ENCODE data around the gene PAQR7.

PAQR7 gene

GRCh38 chr1:25871086-25871703 is 4.3 kb downstream of the PAQR7 start:
- Histone ChIP-seq H3K4me3 (ENCODE audit: low read depth in 1 of 2, low read length in 2 of 2) (no peak overlapping the region), H3K9me3 (ENCODE audit: low read length) (no peaks in the 10 kb centered on the region), H3K9ac (ENCODE audit: low read length) (no peak overlapping the region), H3K27me3 (ENCODE audit: control insufficient read depth in 1 of 2, insufficient read depth in 2 of 2, low read length in 2 of 2) (no peaks in the 10 kb centered on the region), H3K4me1 (ENCODE audit: insufficient read depth, low read length) (peaks cover 28% of the 10 kb centered on the region), H3K27ac (ENCODE audit: low read depth, low read length) (no peak overlapping the region), H3K36me3 (ENCODE audit: insufficient read depth, low read length) (peaks cover 10% of the 10 kb centered on the region)

- H3K36me3 ChIP-seq (ENCODE audit: insufficient read depth, low read length): peaks cover 10% of the 10 kb centered on the region
- no peak overlapping the region for H3K9ac ChIP-seq (ENCODE audit: low read length)
- no peaks in the 10 kb centered on the region for H3K27me3 ChIP-seq (ENCODE audit: control insufficient read depth in 1 of 2, insufficient read depth in 2 of 2, low read length in 2 of 2)
- peaks cover 24% of the 10 kb centered on the region for H3K4me1 ChIP-seq (ENCODE audit: insufficient read depth, low read length)
- H3K4me3 ChIP-seq (ENCODE audit: low read depth in 1 of 2, low read length in 2 of 2): no peak overlapping the region
- no peaks in the 10 kb centered on the region for H3K9me3 ChIP-seq (ENCODE audit: low read length)
- no peak overlapping the region for H3K27ac ChIP-seq (ENCODE audit: low read depth, low read length)
Measured at GRCh38 chr1:25870614-25871013, 4.9 kb downstream of the PAQR7 start.

GRCh38 chr1:25869909-25870606 is 5.5 kb downstream of the PAQR7 start:
- Histone ChIP-seq H3K27me3 (ENCODE audit: control insufficient read depth in 1 of 2, insufficient read depth in 2 of 2, low read length in 2 of 2) (no peaks in the 10 kb centered on the region), H3K36me3 (ENCODE audit: insufficient read depth, low read length) (peaks cover 10% of the 10 kb centered on the region), H3K27ac (ENCODE audit: low read depth, low read length) (no peak overlapping the region), H3K9me3 (ENCODE audit: low read length) (no peaks in the 10 kb centered on the region), H3K9ac (ENCODE audit: low read length) (no peak overlapping the region), H3K4me1 (ENCODE audit: insufficient read depth, low read length) (peaks cover 24% of the 10 kb centered on the region), H3K4me3 (ENCODE audit: low read depth in 1 of 2, low read length in 2 of 2) (no peak overlapping the region)

- Histone ChIP-seq H3K9me3 (ENCODE audit: low read length) (no peaks in the 10 kb centered on the region), H3K27me3 (ENCODE audit: control insufficient read depth in 1 of 2, insufficient read depth in 2 of 2, low read length in 2 of 2) (no peaks in the 10 kb centered on the region), H3K9ac (ENCODE audit: low read length) (no peak overlapping the region), H3K27ac (ENCODE audit: low read depth, low read length) (no peak overlapping the region), H3K4me1 (ENCODE audit: insufficient read depth, low read length) (peaks cover 16% of the 10 kb centered on the region), H3K36me3 (ENCODE audit: insufficient read depth, low read length) (peaks cover 23% of the 10 kb centered on the region), H3K4me3 (ENCODE audit: low read depth in 1 of 2, low read length in 2 of 2) (no peak overlapping the region)
Measured at GRCh38 chr1:25867210-25867991, 8.1 kb downstream of the PAQR7 start.

- H3K27ac ChIP-seq (ENCODE audit: low read depth, low read length): no peak overlapping the region
Measured at GRCh38 chr1:25866288-25866687, 9.2 kb downstream of the PAQR7 start.

GRCh38 chr1:25864434-25864833 is 11.1 kb downstream of the PAQR7 start:
- Histone ChIP-seq H3K4me3 (ENCODE audit: low read depth in 1 of 2, low read length in 2 of 2) (no peak overlapping the region), H3K9me3 (ENCODE audit: low read length) (no peaks in the 10 kb centered on the region), H3K4me1 (ENCODE audit: insufficient read depth, low read length) (no peaks in the 10 kb centered on the region), H3K36me3 (ENCODE audit: insufficient read depth, low read length) (peaks cover 18% of the 10 kb centered on the region), H3K27me3 (ENCODE audit: control insufficient read depth in 1 of 2, insufficient read depth in 2 of 2, low read length in 2 of 2) (no peaks in the 10 kb centered on the region), H3K9ac (ENCODE audit: low read length) (no peak overlapping the region), H3K27ac (ENCODE audit: low read depth, low read length) (no peak overlapping the region)

More at GRCh38 chr1:25866288-25866687, 9.2 kb downstream of the PAQR7 start:
- H3K9ac ChIP-seq (ENCODE audit: low read length): no peak overlapping the region
- no peaks in the 10 kb centered on the region for H3K9me3 ChIP-seq (ENCODE audit: low read length)
- no peaks in the 10 kb centered on the region for H3K27me3 ChIP-seq (ENCODE audit: control insufficient read depth in 1 of 2, insufficient read depth in 2 of 2, low read length in 2 of 2)
- H3K36me3 ChIP-seq (ENCODE audit: insufficient read depth, low read length): peaks cover 23% of the 10 kb centered on the region
- peaks cover 5% of the 10 kb centered on the region for H3K4me1 ChIP-seq (ENCODE audit: insufficient read depth, low read length)
- no peak overlapping the region for H3K4me3 ChIP-seq (ENCODE audit: low read depth in 1 of 2, low read length in 2 of 2)

GRCh38 chr1:25863486-25864262 is 11.8 kb downstream of the PAQR7 start:
- no peaks in the 10 kb centered on the region for H3K27me3 ChIP-seq (ENCODE audit: control insufficient read depth in 1 of 2, insufficient read depth in 2 of 2, low read length in 2 of 2)
- H3K9me3 ChIP-seq (ENCODE audit: low read length): no peaks in the 10 kb centered on the region
- H3K36me3 ChIP-seq (ENCODE audit: insufficient read depth, low read length): peaks cover 18% of the 10 kb centered on the region
- peaks cover 5% of the 10 kb centered on the region for H3K4me1 ChIP-seq (ENCODE audit: insufficient read depth, low read length)
- H3K4me3 ChIP-seq (ENCODE audit: low read depth in 1 of 2, low read length in 2 of 2): no peak overlapping the region
- no peak overlapping the region for H3K9ac ChIP-seq (ENCODE audit: low read length)
- H3K27ac ChIP-seq (ENCODE audit: low read depth, low read length): no peak overlapping the region

GRCh38 chr1:25862785-25863485 is 12.6 kb downstream of the PAQR7 start:
- Histone ChIP-seq H3K9me3 (ENCODE audit: low read length) (no peaks in the 10 kb centered on the region), H3K4me3 (ENCODE audit: low read depth in 1 of 2, low read length in 2 of 2) (no peak overlapping the region), H3K4me1 (ENCODE audit: insufficient read depth, low read length) (peaks cover 9% of the 10 kb centered on the region), H3K27ac (ENCODE audit: low read depth, low read length) (no peak overlapping the region), H3K9ac (ENCODE audit: low read length) (no peak overlapping the region), H3K27me3 (ENCODE audit: control insufficient read depth in 1 of 2, insufficient read depth in 2 of 2, low read length in 2 of 2) (no peaks in the 10 kb centered on the region), H3K36me3 (ENCODE audit: insufficient read depth, low read length) (peaks cover 14% of the 10 kb centered on the region)

- no peak overlapping the region for H3K4me3 ChIP-seq (ENCODE audit: low read depth in 1 of 2, low read length in 2 of 2)
- no peak overlapping the region for H3K9ac ChIP-seq (ENCODE audit: low read length)
- H3K27me3 ChIP-seq (ENCODE audit: control insufficient read depth in 1 of 2, insufficient read depth in 2 of 2, low read length in 2 of 2): no peaks in the 10 kb centered on the region
- no peaks in the 10 kb centered on the region for H3K9me3 ChIP-seq (ENCODE audit: low read length)
- H3K4me1 ChIP-seq (ENCODE audit: insufficient read depth, low read length): peaks cover 9% of the 10 kb centered on the region
- peaks cover 13% of the 10 kb centered on the region for H3K36me3 ChIP-seq (ENCODE audit: insufficient read depth, low read length)
- no peak overlapping the region for H3K27ac ChIP-seq (ENCODE audit: low read depth, low read length)
Measured at GRCh38 chr1:25861316-25862286, 13.9 kb downstream of the PAQR7 start.
